Activated CD4-positive, alpha-beta T cell treated with anti-CD3 and anti-CD28 coated beads, Interleukin-2, amount 10 ng/mL, durations not matched to agents 7 days and 5 days (primary cell): ENCODE results near the gene EMILIN3. TPM values are rescaled to one million over a fixed set of nuclear protein-coding genes. Genes with fewer than 3 reads are reported as not detected.

Source experiments
- CTCF ChIA-PET: fragments of 350-600 bp; sonication (Branson Sonifier 250); formaldehyde crosslinking; loops from one replicate; lab custom pipeline; 2021; ENCODE audit warnings: antibody characterized with exemption; lab: Charles Lee
- POLR2A ChIA-PET: fragments of 350-600 bp; sonication (Branson Sonifier 250); formaldehyde crosslinking; loops from one replicate; lab custom pipeline; 2021; ENCODE audit warnings: antibody characterized with exemption; lab: Charles Lee
- DNase-seq: peaks from one replicate; pipeline ENCODE4 v3.0.0-alpha.2; 2020
- H3K27ac Mint-ChIP-seq: one replicate; pipeline ENCODE4 v1.8.0; 2021; ENCODE audit warnings: mild to moderate bottlenecking, moderate library complexity, mixed read lengths
- H3K27me3 Mint-ChIP-seq: one replicate; pipeline ENCODE4 v1.8.0; 2021; ENCODE audit warnings: mixed read lengths
- H3K36me3 Mint-ChIP-seq: one replicate; pipeline ENCODE4 v1.8.0; 2021; ENCODE audit warnings: low read depth, mixed read lengths
- H3K4me1 Mint-ChIP-seq: one replicate; pipeline ENCODE4 v1.8.0; 2021; ENCODE audit warnings: mixed read lengths
- H3K4me3 Mint-ChIP-seq: one replicate; pipeline ENCODE4 v1.8.0; 2021; ENCODE audit warnings: mild to moderate bottlenecking, moderate library complexity, mixed read lengths
- H3K9me3 Mint-ChIP-seq: one replicate; pipeline ENCODE4 v1.8.0; 2021; ENCODE audit warnings: mixed read lengths
- total RNA-seq, 2 experiments: library from RNA; stranded (reverse); gene quantifications; one replicate each; pipeline ENCODE4 v1.2.3, GENCODE V29; 2021

EMILIN3 gene, protein sequence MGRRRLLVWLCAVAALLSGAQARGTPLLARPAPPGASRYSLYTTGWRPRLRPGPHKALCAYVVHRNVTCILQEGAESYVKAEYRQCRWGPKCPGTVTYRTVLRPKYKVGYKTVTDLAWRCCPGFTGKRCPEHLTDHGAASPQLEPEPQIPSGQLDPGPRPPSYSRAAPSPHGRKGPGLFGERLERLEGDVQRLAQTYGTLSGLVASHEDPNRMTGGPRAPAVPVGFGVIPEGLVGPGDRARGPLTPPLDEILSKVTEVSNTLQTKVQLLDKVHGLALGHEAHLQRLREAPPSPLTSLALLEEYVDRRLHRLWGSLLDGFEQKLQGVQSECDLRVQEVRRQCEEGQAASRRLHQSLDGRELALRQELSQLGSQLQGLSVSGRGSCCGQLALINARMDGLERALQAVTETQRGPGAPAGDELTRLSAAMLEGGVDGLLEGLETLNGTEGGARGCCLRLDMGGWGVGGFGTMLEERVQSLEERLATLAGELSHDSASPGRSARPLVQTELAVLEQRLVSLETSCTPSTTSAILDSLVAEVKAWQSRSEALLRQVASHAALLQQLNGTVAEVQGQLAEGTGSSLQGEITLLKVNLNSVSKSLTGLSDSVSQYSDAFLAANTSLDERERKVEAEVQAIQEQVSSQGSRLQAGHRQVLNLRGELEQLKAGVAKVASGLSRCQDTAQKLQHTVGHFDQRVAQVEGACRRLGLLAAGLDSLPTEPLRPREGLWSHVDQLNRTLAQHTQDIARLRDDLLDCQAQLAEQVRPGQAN
- not detected for total RNA-seq

DNA sequence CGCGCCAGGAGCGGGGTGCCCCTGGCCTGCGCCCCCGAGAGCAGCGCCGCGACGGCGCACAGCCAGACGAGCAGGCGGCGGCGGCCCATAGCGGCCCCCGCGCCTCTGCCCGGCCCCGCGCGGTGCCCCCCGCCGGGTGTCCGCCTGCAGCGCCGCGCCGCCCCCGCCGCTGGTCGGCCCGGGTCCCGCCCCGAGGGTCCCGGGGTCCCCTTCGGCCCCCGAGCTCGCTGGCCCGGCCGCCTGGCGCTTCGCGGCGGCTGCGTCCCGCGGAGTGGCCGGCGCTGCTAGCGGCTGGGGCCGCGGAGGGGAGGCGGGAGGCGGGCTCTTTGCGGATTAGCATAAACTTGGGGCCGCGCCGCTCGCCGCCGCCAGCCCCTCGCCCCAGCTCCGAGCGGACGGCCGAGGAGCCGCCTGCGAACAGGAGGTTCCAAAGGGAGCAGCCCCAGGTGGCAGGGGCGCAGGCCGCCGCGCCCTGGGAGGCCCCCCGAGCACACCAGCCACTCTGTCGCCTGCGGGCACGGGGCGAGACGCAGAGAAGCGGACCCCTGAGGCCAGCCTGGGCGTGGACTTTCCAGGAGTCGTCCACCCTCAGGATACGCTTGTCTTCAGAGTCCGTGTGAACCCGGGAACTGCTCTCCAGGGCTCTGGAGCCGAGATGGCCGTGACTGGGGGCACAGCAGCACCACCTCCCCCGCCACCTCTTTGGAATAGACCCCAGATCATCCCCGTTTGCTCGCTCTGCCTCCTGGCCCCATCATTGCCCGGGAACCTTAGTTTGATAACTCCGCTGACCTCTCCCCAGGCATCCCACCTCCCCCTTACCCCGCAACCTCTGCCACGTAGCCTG is at the start of gene EMILIN3:
Gene EMILIN3 (minus strand): TSS at position 273 of the 847 bp plus-strand sequence. CDS start 184 bp downstream, at position 89.
- Mint-ChIP-seq H3K4me3 (no peak within 1 kb of the TSS), H3K4me1 (peaks cover 2% of the 10 kb centered on the region), H3K9me3 (peaks cover 5% of the 10 kb centered on the region), H3K27me3 (peaks cover 38% of the 10 kb centered on the region), H3K27ac (no peak within 1 kb of the TSS), H3K36me3 (no peaks in the 10 kb centered on the region)
- no peak for DNase-seq
- CTCF ChIA-PET, result no interaction called here
- POLR2A ChIA-PET, result no interaction called here

DNA sequence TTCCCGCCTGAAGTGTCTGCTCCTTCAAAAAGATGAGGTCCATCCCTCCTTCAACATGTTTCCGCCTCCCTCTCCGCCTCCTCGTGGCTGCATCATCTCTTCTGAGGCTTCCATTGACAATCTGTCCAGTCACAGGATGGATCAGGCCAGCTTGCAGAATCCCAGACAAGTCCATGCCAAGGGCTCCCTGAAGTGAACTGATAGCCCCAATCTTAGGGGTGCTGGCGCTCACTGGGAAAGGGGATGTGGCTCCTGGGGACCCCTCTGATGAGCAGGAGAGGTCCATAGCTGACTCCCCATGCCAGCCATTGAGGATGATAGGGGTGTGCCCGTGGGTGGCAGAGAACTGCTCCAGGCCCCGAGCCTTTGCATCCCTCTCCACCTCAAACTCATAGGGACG is 48.6 kb upstream of the EMILIN3 start:
- Mint-ChIP-seq H3K27me3 (no peaks in the 10 kb centered on the region), H3K27ac (no peak overlapping the region), H3K4me3 (no peak overlapping the region), H3K9me3 (no peaks in the 10 kb centered on the region), H3K36me3 (peaks cover 45% of the 10 kb centered on the region), H3K4me1 (peaks cover 22% of the 10 kb centered on the region)
- CTCF ChIA-PET, result no interaction called here
- POLR2A ChIA-PET, result no interaction called here
- DNase-seq, result no peak

DNA sequence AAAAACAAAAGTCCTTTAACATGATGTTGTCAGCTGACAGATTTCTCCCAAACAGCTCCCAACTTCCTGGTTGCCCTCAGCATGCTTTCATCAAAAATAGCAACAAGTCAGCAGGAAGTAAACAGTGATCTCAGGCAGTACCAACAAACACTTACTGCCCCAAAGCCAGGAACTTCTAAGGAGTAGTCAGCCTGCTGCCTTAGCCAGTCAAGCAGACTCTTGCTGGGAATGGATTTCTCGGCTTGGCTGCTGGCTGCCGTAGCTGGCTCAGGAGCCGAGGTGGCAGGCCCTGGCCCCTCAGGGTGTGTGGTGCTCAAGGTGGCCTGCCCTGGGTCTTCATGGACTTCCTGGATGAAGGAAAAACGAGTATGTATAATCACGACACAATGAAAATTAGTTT is 46.6 kb upstream of the EMILIN3 start:
- Mint-ChIP-seq H3K36me3 (peaks cover 45% of the 10 kb centered on the region), H3K27ac (no peak overlapping the region), H3K4me1 (peaks cover 34% of the 10 kb centered on the region), H3K9me3 (no peaks in the 10 kb centered on the region), H3K4me3 (no peak overlapping the region), H3K27me3 (no peaks in the 10 kb centered on the region)
- DNase-seq, result no peak
- ChIA-PET CTCF (interaction anchor here (0.6 kb wide), 1 partner anchor 15 kb away, joined by 3 read pairs; no protein-coding TSS in a partner anchor), POLR2A (no interaction called here)

DNA sequence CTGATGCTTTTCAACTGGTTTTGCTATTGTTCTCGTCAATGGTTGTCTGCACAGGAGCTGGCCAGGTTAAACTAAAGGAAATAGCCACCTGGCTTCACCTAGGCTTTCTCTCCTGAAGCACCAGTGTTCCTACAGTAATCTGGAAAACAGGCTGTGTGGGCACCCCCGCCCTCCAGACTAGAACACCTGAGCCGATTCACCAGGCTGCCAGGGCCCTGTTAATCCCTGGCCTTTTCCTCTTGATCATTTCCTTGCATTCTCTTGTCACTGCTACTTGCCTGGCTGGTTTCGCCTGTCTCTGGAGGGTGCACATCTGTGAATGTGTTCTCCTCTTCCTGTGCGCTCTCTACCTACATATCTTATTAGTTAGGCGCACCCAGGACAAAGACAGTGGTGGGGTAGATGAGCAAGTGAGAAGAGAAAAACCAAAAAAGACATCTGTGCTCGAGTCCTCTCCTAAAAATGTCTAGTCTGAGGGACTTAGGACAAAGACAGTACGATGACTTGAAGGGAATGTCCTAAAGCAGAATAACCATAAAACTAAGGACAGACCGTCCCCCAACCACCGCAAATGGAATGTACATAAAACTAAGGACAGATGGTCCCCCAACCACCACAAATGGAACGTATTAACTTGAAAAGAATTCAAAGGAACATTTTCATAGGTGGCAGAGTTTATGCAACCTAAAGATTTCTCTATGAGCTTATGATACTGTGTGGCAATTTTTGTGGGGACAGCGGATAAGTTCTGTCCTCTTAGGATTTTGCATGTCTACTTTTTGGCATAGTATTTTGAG is 45.9 kb upstream of the EMILIN3 start:
- Mint-ChIP-seq H3K36me3 (peaks cover 42% of the 10 kb centered on the region), H3K9me3 (no peaks in the 10 kb centered on the region), H3K4me1 (peaks cover 41% of the 10 kb centered on the region), H3K4me3 (no peak overlapping the region), H3K27me3 (no peaks in the 10 kb centered on the region), H3K27ac (peak overlapping the region; percentile 28)
- DNase-seq, result no peak
- ChIA-PET CTCF (no interaction called here), POLR2A (no interaction called here)

DNA sequence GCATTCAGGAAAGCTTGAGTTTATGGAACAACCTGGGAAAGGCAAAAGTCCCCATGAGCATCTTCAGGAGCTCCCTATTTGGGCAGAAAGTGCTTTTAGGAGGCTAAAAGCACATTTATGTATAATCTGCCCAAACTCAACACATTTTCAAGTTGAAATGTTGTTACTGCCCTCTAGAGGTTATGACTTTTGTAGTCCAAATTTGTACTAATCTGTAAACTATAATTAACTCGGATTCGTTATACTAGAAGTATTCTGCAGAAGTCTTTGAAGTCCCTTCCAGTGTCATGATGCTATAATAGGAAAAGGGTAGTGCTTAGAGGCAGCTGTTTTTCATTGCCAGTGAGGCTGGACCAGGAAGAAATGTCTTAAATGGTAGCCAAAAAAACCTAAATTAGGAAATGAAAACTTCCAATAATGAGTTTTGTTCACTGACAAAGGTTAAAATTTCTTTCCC is 44.8 kb upstream of the EMILIN3 start:
- DNase-seq, result no peak
- CTCF ChIA-PET, result interaction anchor here (0.9 to 2.0 kb wide), 5 partner anchors 9 to 70 kb away, joined by 3 to 8 read pairs (median 6); partner anchors contain the start of gene LPIN3
- no peak overlapping the region for H3K27ac Mint-ChIP-seq
- H3K27me3 Mint-ChIP-seq, result no peaks in the 10 kb centered on the region
- POLR2A ChIA-PET, result no interaction called here
- H3K36me3 Mint-ChIP-seq, result peaks cover 41% of the 10 kb centered on the region
- H3K4me1 Mint-ChIP-seq, result peaks cover 44% of the 10 kb centered on the region
- no peaks in the 10 kb centered on the region for H3K9me3 Mint-ChIP-seq
- no peak overlapping the region for H3K4me3 Mint-ChIP-seq

DNA sequence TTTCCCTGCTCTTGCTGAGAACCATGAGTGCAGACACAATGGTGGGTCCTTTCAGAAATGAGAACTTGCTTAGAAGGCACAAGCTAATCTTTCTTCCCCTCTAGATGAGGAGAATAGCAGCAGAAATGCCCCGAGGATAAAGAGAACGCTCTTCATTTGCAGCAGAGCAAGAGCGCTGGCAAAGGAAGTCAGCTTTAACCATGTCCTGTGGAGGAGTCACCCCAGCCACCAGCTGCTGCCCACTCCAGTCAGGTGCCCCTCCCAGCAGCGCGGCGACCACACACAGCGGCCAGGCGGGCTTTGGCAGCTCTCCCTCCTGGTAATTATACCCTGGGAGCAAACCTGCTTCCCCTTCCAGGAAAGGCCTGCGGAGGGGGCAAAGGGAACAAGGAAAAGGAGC is 42.4 kb upstream of the EMILIN3 start:
- H3K36me3 Mint-ChIP-seq, result peaks cover 38% of the 10 kb centered on the region
- ChIA-PET POLR2A (no interaction called here), CTCF (interaction anchor here (1.3 kb wide), 1 partner anchor 70 kb away, joined by 3 read pairs; no protein-coding TSS in a partner anchor)
- H3K9me3 Mint-ChIP-seq, result no peaks in the 10 kb centered on the region
- no peak overlapping the region for H3K4me3 Mint-ChIP-seq
- DNase-seq, result no peak
- H3K27ac Mint-ChIP-seq, result peak overlapping the region; percentile 78
- no peaks in the 10 kb centered on the region for H3K27me3 Mint-ChIP-seq
- H3K4me1 Mint-ChIP-seq, result peaks cover 47% of the 10 kb centered on the region

DNA sequence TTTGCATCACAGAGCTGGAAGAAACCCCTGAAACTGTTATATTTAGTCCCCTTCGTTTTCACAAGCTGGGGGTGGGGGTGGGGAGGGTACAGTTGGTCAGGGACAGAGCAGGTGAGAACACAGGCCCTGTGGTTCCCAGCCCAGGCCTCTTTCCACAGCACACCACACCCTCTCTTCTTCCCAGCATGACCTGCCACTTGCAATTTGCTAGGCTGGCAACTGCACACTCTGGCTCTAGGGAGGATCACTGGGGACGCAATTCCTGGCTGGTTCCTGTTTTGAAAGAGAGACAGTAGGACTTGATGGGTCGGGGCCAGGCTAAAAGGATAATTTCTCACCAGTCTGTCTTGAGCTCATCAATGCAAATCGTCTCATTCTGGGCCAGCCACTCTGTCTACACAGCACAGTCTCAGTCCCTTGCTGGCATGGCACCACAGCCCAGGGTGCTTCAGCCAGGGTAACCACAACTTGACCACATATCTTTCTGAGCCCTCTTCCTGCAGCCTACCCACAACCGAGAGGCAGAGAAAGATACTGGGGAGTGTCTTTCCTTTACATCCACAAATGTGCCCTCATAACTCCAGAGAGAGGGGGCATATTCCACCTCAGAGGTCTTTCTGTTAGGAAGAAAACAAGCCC is 41.7 kb upstream of the EMILIN3 start:
- Mint-ChIP-seq H3K4me3 (no peak overlapping the region), H3K27ac (peak overlapping the region; percentile 78), H3K36me3 (peaks cover 34% of the 10 kb centered on the region), H3K9me3 (no peaks in the 10 kb centered on the region), H3K27me3 (no peaks in the 10 kb centered on the region), H3K4me1 (peaks cover 42% of the 10 kb centered on the region)
- peak; percentile 42 for DNase-seq
- POLR2A ChIA-PET, result no interaction called here
- CTCF ChIA-PET, result interaction anchor here (1.3 kb wide), 1 partner anchor 69 kb away, joined by 3 read pairs; no protein-coding TSS in a partner anchor

DNA sequence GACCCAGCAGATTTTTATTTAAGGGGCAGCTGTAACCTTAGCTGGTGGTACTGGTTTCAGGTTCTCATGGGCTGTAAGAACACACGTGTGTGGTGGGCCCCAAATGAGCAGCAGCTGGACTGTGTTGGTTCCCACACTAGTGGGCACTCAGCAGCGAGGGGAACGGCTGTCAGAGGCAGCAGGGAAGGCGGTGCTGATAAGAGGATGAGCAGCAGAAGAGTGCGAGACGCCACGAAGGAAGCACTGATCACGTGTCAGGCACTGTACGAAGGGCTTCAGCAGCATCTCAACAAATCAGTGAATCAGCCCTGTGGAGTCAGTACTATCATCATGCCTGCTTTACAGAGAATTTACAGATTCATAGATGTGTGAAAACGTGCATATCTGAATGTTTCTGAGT is 41.0 kb upstream of the EMILIN3 start:
- CTCF ChIA-PET, result interaction anchor here (0.7 kb wide), 1 partner anchor 166 kb away, joined by 3 read pairs; no protein-coding TSS in a partner anchor
- POLR2A ChIA-PET, result no interaction called here
- no peak for DNase-seq
- Mint-ChIP-seq H3K27me3 (no peaks in the 10 kb centered on the region), H3K4me1 (peaks cover 40% of the 10 kb centered on the region), H3K36me3 (peaks cover 36% of the 10 kb centered on the region), H3K9me3 (no peaks in the 10 kb centered on the region), H3K27ac (peak overlapping the region; percentile 7), H3K4me3 (no peak overlapping the region)

DNA sequence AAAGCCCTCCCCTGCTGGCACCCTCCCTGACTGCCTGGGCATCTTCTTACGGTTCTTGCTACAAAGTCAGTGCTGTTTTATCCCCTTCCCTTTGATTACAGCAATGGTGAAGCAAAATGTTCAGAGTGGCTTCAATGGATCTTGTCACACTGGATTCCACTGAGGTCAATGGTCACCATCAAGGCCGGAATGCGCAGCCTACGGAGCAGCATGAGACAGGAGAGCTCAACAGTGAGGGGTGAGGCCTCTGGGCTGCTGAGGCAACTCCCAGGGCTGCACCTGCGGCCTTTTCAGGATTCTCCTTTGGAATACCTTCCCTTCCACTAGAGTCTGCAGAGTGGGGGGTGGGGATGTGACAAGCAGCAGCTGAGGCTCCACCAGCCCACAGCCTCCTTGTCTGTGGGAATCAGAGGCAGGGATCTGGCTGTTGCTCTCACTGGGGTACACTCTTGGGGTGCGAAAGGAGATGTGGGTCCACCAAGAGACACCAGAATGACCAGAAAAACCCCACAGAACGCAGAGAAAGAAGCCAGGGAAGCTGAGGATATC is 40.4 kb upstream of the EMILIN3 start:
- POLR2A ChIA-PET, result no interaction called here
- H3K27ac Mint-ChIP-seq, result no peak overlapping the region

DNA sequence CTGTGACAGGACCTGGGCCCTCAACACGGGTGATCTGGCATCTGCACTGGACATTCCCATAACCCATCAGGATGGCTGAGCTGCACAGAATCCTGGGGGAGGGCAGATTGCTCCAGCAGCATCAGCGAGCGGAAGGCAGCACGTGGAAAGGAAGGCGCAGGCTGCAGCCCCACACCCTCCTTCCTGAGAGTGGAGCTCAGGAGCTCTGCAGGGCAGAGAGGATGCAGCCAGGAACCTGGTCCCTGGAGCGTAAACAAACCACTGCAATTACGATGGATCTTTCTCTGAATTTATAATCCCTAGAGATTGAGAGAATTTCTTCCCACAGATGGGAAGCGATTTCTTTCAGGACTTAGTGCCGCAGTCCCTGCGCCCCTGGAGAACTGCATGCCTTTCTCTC is 39.7 kb upstream of the EMILIN3 start:
- peaks cover 28% of the 10 kb centered on the region for H3K4me1 Mint-ChIP-seq
- CTCF ChIA-PET, result no interaction called here
- peak overlapping the region; percentile 27 for H3K27ac Mint-ChIP-seq
- no peak overlapping the region for H3K4me3 Mint-ChIP-seq
- H3K27me3 Mint-ChIP-seq, result no peaks in the 10 kb centered on the region
- POLR2A ChIA-PET, result interaction anchor here (0.6 kb wide), 1 partner anchor 307 kb away, joined by 3 read pairs; no protein-coding TSS in a partner anchor
- H3K9me3 Mint-ChIP-seq, result no peaks in the 10 kb centered on the region
- H3K36me3 Mint-ChIP-seq, result peaks cover 37% of the 10 kb centered on the region
- no peak for DNase-seq

More for the DNA sequence above, 40.4 kb upstream of the EMILIN3 start:
- peaks cover 38% of the 10 kb centered on the region for H3K36me3 Mint-ChIP-seq
- no peaks in the 10 kb centered on the region for H3K27me3 Mint-ChIP-seq
- H3K4me3 Mint-ChIP-seq, result no peak overlapping the region
- CTCF ChIA-PET, result interaction anchor here (0.7 kb wide), 1 partner anchor 166 kb away, joined by 3 read pairs; no protein-coding TSS in a partner anchor
- no peak for DNase-seq
- H3K9me3 Mint-ChIP-seq, result no peaks in the 10 kb centered on the region
- peaks cover 34% of the 10 kb centered on the region for H3K4me1 Mint-ChIP-seq

DNA sequence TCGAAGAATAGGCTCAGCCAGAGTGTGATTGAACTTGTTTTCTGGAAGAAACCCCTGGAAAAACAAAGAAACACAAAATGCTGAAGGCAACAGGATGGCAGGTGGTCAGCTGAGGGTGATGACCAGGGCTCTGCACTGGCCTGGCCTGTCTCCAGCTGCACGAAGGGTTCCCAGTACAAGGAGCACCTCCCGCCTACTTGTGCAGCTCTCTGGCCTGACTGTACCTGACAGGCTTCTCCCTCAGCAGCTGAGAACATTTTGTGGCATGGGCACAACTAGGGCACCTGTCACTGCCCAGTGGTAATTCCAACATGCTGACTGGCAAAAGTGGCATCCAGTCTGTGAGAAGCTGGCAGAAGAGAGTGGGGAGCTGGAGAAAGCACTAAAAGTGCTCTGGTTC is 38.8 kb upstream of the EMILIN3 start:
- H3K36me3 Mint-ChIP-seq, result peaks cover 37% of the 10 kb centered on the region
- peaks cover 28% of the 10 kb centered on the region for H3K4me1 Mint-ChIP-seq
- no peak overlapping the region for H3K27ac Mint-ChIP-seq
- POLR2A ChIA-PET, result no interaction called here
- H3K4me3 Mint-ChIP-seq, result no peak overlapping the region
- CTCF ChIA-PET, result interaction anchor here (1.2 kb wide), 1 partner anchor 10 kb away, joined by 3 read pairs; no protein-coding TSS in a partner anchor
- DNase-seq, result no peak
- no peaks in the 10 kb centered on the region for H3K9me3 Mint-ChIP-seq
- H3K27me3 Mint-ChIP-seq, result no peaks in the 10 kb centered on the region
